ENCODE results near the gene PYCARD.

PYCARD gene

GRCh38 chr16:31221357-31222160, 19.0 kb upstream of the PYCARD start:
- no peak for TF ChIP-seq CTCF (IDR thresholded peaks at IDR 0.05; ENCODE audit: low read depth, low read length)
- no peak overlapping the region for H3K4me3 ChIP-seq (ENCODE audit: low read depth, low read length)

GRCh38 chr16:31219154-31219741, 16.7 kb upstream of the PYCARD start:
- TF ChIP-seq CTCF (IDR thresholded peaks at IDR 0.05; ENCODE audit: low read depth, low read length) = no peak

GRCh38 chr16:31217136-31217530, 14.6 kb upstream of the PYCARD start:
- TF ChIP-seq CTCF (IDR thresholded peaks at IDR 0.05; ENCODE audit: low read depth, low read length) = no peak
- no peak overlapping the region for H3K4me3 ChIP-seq (ENCODE audit: low read depth, low read length)

More at GRCh38 chr16:31219154-31219741, 16.7 kb upstream of the PYCARD start:
- no peak overlapping the region for H3K4me3 ChIP-seq (ENCODE audit: low read depth, low read length)

- TF ChIP-seq CTCF (IDR thresholded peaks at IDR 0.05; ENCODE audit: low read depth, low read length) = no peak
- H3K4me3 ChIP-seq (ENCODE audit: low read depth, low read length) = no peak within 1 kb of the TSS
These were observed 14.0 kb upstream of the PYCARD start, which contains the start of gene PYDC1 for GRCh38 chr16:31216422-31217135. Gene PYDC1 (minus strand): TSS chr16:31217135. CDS start chr16:31217028, 107 bp downstream.

- no peak for TF ChIP-seq CTCF (IDR thresholded peaks at IDR 0.05; ENCODE audit: low read depth, low read length)
- peak overlapping the region; percentile 55 for H3K4me3 ChIP-seq (ENCODE audit: low read depth, low read length)
These were observed 13.0 kb upstream of the PYCARD start for GRCh38 chr16:31215287-31216162.

GRCh38 chr16:31214708-31215286, 12.2 kb upstream of the PYCARD start:
- no peak for TF ChIP-seq CTCF (IDR thresholded peaks at IDR 0.05; ENCODE audit: low read depth, low read length)
- H3K4me3 ChIP-seq (ENCODE audit: low read depth, low read length) = peak overlapping the region; percentile 55
